RCC 7860 (cell line): ENCODE data around the gene ZNF135.
A peak's percentile ranks its signal among the peaks of the same experiment; 100 is the strongest.

ENCODE experiments used
- DNase-seq: peaks from one replicate; pipeline ENCODE4 v3.0.0-alpha.2; 2015; ENCODE audit warnings: low spot score
- FAIRE-seq: peaks from 2 replicates; lab custom pipeline; 2012; peaks lifted over from hg19 to GRCh38; lab: Jason Lieb, UNC

ZNF135 gene

GRCh38 chr19:58059003-58059670, at the start of gene ZNF135:
TSS of gene ZNF135 (plus strand) at chr19:58059282. CDS start at chr19:58060003, 721 bp downstream.
- DNase-seq (no peak), FAIRE-seq (no peak)

GRCh38 chr19:58009301-58009665, 49.8 kb upstream of the ZNF135 start:
- DNase-seq (no peak), FAIRE-seq (no peak)

GRCh38 chr19:58009666-58010301, 49.3 kb upstream of the ZNF135 start:
- FAIRE-seq (no peak), DNase-seq (no peak)

GRCh38 chr19:58010507-58010906, 48.6 kb upstream of the ZNF135 start:
- FAIRE-seq (no peak), DNase-seq (no peak)

- DNase-seq (no peak), FAIRE-seq (no peak)
Measured at GRCh38 chr19:58014141-58014540, 44.9 kb upstream of the ZNF135 start.

- DNase-seq (no peak), FAIRE-seq (no peak)
Measured at GRCh38 chr19:58020129-58020528, 39.0 kb upstream of the ZNF135 start.

- no peak for FAIRE-seq
- DNase-seq, result peak; percentile 15
Measured at GRCh38 chr19:58021541-58022282, 37.4 kb upstream of the ZNF135 start.

GRCh38 chr19:58022283-58022660, 36.8 kb upstream of the ZNF135 start:
- FAIRE-seq, result no peak
- no peak for DNase-seq

- DNase-seq (no peak), FAIRE-seq (no peak)
Measured at GRCh38 chr19:58024661-58025060, 34.4 kb upstream of the ZNF135 start.

GRCh38 chr19:58033741-58034476, 25.2 kb upstream of the ZNF135 start, which contains the start of gene ZSCAN1:
TSS of gene ZSCAN1 (plus strand) at chr19:58034025. CDS start at chr19:58037837, 3,812 bp downstream.
- DNase-seq (no peak), FAIRE-seq (no peak)

GRCh38 chr19:58034477-58034793, 24.6 kb upstream of the ZNF135 start:
- DNase-seq (no peak), FAIRE-seq (no peak)

- DNase-seq (no peak), FAIRE-seq (no peak)
Measured at GRCh38 chr19:58035863-58036262, 23.2 kb upstream of the ZNF135 start.

GRCh38 chr19:58037927-58038687, 21.0 kb upstream of the ZNF135 start:
- DNase-seq (no peak), FAIRE-seq (no peak)

- DNase-seq (no peak), FAIRE-seq (no peak)
Measured at GRCh38 chr19:58038688-58039204, 20.3 kb upstream of the ZNF135 start.

GRCh38 chr19:58040751-58041525, 18.1 kb upstream of the ZNF135 start:
- DNase-seq, result no peak
- FAIRE-seq, result no peak

GRCh38 chr19:58042495-58043340, 16.4 kb upstream of the ZNF135 start:
- DNase-seq (no peak), FAIRE-seq (no peak)

GRCh38 chr19:58044391-58044790, 14.7 kb upstream of the ZNF135 start:
- FAIRE-seq (no peak), DNase-seq (no peak)

- FAIRE-seq (no peak), DNase-seq (no peak)
Measured at GRCh38 chr19:58044886-58045285, 14.2 kb upstream of the ZNF135 start.
